ENCODE results near the gene TMEM87B.
A peak's percentile ranks its signal among the peaks of the same experiment; 100 is the strongest.
"Not testable (repeated sequence)": the region's sequence is repeated elsewhere in the genome, so short reads cannot be mapped to it uniquely, and the experiment has no call there.

The TMEM87B gene

GRCh38 chr2:112138159-112139032 lies 83.3 kb downstream of the TMEM87B start, which contains the start of gene FBLN7:
FBLN7 (plus strand) TSS chr2:112138385; CDS start chr2:112138656, 271 bp downstream.
- TF ChIP-seq CTCF (IDR thresholded peaks at IDR 0.05; ENCODE audit: low read length, missing control alignments) = no peak
- no peak for DNase-seq (ENCODE audit: low read depth)
- peak within 1 kb of the TSS; percentile 57 for H3K4me3 ChIP-seq (replicated peaks; ENCODE audit: low read depth, low read length)

- DNase-seq (ENCODE audit: low read depth) = not testable (repeated sequence)
- peak overlapping the region; percentile 57 for H3K4me3 ChIP-seq (replicated peaks; ENCODE audit: low read depth, low read length)
Measured at GRCh38 chr2:112139033-112139614, 84.1 kb downstream of the TMEM87B start.

- not testable (repeated sequence) for H3K4me3 ChIP-seq (replicated peaks; ENCODE audit: low read depth, low read length); DNase-seq (ENCODE audit: low read depth)
Measured at GRCh38 chr2:112139661-112140204, 84.7 kb downstream of the TMEM87B start.

GRCh38 chr2:112140205-112140802 lies 85.2 kb downstream of the TMEM87B start:
- H3K4me3 ChIP-seq (replicated peaks; ENCODE audit: low read depth, low read length) = no peak overlapping the region
- TF ChIP-seq CTCF (IDR thresholded peaks at IDR 0.05; ENCODE audit: low read length, missing control alignments) = no peak
- no peak for DNase-seq (ENCODE audit: low read depth)

GRCh38 chr2:112140899-112141625 lies 86.0 kb downstream of the TMEM87B start:
- DNase-seq (ENCODE audit: low read depth) = no peak
- H3K4me3 ChIP-seq (replicated peaks; ENCODE audit: low read depth, low read length) = no peak overlapping the region

DNA sequence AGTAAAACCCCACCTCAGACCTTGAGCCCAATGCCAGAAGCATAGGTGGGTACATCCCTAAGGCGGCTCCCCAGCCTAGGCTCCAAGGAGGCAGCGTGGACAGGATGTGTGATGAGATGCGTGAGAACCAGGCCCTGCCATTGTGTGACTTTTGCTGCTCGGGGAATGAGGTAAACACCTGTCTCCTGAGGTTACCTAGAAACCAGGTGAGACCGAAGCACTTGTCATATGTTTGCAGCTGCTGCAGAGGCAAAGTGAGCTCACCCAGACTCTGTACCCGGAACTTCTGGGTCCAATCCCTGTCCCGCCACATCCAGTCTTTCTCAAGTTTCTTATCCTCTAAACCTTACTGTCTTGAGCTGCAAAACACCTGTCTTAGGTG lies 86.5 kb downstream of the TMEM87B start:
- H3K4me3 ChIP-seq (replicated peaks; ENCODE audit: low read depth, low read length) = no peak overlapping the region
- no peak for DNase-seq (ENCODE audit: low read depth)
- no peak for TF ChIP-seq CTCF (IDR thresholded peaks at IDR 0.05; ENCODE audit: low read length, missing control alignments)

More at GRCh38 chr2:112140899-112141625, 86.0 kb downstream of the TMEM87B start:
- TF ChIP-seq CTCF (IDR thresholded peaks at IDR 0.05; ENCODE audit: low read length, missing control alignments) = no peak

DNA sequence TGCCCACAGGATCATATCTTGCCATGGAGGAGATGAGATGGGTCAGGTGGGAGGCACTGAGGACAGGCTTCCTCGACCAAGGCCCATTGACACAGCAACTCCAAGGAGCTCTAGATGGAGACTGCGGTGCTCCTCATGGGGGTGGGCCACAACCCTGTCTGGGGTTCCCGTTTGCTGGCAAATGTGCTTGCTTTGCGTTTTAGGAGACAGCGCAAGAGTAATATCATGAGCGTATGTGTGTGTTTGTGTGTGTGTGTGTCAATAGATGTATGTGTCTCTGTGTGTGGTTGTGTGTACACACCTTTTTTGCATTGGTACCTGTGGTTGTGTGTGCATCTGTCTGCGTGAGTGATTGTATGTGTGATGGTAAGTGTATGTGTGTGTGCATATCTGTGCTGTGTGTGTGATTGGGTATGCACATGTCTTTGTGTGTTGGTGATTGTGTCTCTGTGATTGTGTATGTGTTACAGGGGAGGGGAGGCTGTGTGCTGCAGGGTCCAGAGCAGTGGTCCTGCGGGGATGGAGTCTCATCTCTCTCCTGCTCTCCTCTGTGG lies 87.5 kb downstream of the TMEM87B start:
- DNase-seq (ENCODE audit: low read depth) = no peak

More for the DNA sequence above, 87.5 kb downstream of the TMEM87B start:
- TF ChIP-seq CTCF (IDR thresholded peaks at IDR 0.05; ENCODE audit: low read length, missing control alignments) = no peak
- no peak overlapping the region for H3K4me3 ChIP-seq (replicated peaks; ENCODE audit: low read depth, low read length)
